NAMALWA (cell line): ENCODE data around the gene PIK3R5.

Source experiments
- DNase-seq: peaks from one replicate; pipeline ENCODE4 v3.0.0-alpha.2; 2015; ENCODE audit warnings: low spot score

Gene PIK3R5

DNA sequence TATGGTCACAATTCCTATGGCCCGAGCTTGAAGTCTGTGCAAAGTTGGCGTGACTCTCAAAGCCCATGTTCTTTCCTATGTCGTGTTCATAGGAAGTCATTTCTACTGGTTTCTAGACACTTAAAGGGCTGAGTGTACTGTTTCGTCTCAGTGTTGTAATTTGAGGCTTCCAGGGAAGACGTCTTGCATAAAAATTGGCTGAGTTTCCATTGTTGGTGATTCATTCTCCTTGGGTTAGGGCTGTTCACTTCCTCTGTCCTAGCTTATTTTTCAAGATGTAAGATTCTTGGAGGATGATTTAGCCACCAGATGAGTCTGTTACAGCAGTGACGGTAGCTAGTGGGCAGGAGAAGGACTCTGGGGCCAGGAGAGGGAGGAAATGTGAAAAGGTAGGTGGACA lies 43.1 kb downstream of the PIK3R5 start:
- no peak for DNase-seq

- DNase-seq = no peak
Measured at GRCh38 chr17:8921147-8921546, 44.4 kb downstream of the PIK3R5 start.

GRCh38 chr17:8918807-8919465 lies 46.6 kb downstream of the PIK3R5 start:
- no peak for DNase-seq

DNA sequence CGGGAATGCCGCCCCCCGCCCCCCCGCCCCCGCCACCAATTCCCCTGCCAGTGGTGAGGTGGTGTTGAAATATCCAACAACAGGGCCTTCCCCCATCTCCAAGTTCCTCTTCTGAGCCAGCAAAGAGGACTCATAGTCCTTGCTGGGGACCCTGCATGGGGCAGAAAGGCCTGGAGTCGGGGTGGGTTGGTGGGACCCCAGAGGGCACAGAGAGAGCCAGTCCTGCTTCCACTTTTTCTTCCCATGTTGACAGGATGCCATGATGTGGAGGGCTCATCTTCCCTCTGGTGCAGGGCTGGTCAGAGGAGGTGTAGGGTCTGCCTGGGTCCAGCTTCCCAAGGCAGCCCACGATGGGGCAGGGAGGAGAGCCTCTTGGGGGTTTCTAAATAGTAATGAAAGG lies 49.0 kb downstream of the PIK3R5 start:
- DNase-seq = no peak

GRCh38 chr17:8914554-8914953 lies 51.0 kb downstream of the PIK3R5 start:
- DNase-seq = no peak

GRCh38 chr17:8913879-8914278 lies 51.6 kb downstream of the PIK3R5 start:
- DNase-seq = no peak

DNA sequence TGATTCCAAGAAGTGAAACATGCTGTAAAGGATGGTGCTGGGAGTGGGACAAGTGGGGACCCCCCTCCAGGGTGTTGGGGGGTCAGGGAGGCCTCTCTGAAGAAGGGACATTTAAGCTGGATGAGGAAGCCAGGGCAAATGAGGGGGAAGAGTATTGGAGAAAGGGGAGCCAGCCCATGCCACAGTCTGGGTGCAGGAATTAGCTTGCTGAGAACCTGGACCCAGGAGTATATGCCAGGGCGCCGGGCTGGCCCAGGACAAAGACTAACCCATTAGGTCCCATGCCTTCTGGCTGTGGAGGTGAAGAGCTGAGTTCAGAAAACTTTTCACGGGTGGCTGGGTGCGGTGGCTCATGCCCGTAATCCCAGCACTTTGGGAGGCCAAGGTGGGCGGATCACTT lies 52.4 kb downstream of the PIK3R5 start:
- no peak for DNase-seq

DNA sequence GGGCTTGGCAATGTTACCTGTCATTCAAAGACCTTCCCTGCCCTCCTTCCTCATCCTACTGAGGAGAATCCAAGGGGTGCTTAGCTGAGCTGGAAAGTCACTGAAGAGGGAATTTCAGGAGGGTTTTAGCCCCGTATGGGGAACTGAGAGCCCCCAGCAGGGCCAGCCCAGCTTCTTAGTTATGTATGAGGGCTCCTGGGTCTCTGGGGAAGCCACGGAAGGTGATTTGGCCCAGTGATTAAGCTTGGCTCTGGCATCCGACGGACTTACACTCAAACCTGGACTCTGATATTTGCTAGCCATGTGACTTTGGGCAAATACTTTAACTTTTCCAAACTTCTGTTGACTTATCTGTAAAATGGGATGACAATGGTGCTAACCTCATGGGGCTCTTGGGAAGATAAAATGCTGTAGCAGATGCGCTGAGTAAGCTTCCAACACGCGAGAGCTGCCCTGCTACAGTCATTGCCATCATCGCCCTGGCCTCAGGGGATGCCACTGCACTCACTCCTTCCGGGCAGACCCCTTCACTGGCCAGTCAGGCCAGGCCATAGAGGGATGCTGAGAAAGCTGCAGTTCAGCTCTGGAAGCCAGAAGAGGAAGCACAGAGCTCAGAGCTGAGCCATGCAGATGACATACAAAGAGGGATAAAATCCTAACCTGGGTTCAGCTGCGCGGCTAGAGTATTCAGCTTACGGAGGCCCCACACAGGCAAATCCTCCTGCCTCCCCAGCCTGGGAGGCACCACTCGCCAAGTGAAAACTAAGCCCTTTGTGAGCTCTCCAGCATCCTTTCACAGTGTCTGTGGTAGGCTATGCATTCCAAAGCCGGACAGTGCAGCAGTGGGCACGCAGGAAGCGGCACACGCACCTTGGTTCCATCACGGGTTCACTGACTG lies 53.2 kb downstream of the PIK3R5 start:
- no peak for DNase-seq

DNA sequence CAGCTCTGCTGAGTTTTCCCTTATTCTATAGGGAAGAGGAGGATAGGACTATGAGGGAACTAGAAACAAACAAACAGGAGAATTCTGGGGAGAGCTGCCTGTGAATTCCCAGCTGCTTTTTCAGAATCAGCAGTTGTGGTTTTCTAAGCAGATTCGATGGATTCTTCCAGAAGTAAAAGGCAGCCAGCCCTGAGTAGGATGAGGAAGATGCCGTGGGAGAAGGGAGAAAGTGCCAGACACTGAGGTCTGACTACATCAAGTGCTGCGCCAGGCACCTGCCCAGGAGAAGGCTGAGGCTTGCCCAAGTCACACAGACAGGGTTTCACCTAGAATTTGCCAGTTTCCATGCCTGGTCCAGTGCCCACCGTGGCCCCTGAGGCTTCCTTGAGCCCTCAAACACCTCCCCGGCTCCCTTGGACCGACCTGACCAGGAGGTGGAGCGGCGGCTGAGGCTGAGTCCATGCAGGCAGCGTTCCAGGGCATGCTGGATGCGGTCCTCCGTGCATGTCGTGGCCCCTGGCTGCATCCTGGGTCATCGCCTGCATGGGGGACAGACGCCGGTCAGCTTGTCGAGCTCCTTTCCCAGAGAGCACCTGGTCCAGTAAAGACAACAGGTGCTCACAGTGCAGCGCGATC lies 54.4 kb downstream of the PIK3R5 start:
- DNase-seq = no peak

DNA sequence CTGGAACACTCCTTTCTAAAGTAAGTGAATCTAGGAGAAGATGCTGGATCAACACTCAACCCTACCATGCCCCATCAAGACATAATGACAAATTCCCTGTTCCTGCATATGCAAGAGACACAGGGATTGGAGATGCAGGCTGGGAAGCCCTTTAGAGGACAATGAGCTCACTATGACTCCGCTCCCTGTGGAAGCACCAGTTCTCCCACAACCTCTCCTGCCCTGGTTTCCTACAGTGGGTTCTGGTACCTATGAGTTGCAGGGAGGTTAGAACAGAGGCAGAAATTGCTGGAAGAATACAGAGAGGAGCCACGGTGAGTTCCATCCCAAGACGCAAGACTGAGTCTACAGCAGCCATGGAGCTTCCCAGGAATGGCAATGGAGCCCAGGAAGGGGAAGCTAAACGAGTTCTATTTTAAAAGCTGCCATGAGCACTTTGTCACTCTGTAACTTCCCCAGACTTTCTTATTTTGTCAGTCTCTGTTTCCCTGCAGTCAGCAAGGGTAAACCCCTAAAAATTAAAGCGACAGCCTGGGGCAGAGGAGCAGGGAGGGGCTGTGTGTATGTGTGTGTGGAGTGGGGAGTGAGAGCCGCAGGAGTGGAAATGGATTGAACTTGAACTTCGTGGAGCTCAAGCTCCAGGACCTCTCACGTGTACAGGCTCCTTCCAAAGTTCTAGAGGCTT lies 55.8 kb downstream of the PIK3R5 start:
- no peak for DNase-seq

DNA sequence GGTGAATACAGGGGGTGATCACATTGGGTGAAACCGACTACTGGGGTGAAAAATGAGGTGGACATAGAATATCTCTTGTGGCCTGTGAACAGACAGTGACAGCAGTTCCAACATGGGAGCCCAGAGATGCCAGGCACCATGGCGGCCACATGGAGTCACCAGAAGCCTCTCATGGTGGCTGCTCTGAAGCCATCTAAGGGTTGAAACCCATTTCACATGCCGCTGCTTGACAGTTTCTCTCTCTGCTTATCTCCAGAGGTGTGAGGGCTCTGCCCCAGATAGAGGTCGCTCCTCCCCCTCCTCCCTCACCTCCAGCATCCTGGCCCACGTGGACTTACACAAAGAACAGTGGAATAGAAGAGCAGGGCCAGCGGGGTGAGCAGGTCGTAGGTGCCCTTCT lies 60.2 kb downstream of the PIK3R5 start:
- DNase-seq = no peak

- no peak for DNase-seq
Measured at GRCh38 chr17:8904686-8905085, 60.8 kb downstream of the PIK3R5 start.

DNA sequence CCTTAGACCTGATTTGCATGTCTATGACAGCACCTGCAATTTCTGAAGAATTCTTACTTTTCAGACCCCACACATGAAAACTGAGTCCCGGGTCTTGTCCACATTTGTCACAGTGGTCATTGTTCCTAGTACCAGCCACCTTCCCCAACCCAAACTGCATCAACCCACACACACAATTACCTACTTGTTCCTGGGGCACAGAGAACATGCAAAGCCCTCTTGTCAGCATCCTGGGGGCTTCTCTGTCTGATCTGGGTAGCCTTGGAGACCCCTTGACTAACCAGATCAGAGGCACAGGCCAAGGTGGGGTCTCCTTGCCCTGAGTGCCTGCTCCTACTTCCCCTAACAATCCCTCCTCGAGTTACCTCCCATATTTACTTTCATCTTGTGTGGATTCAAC lies 61.3 kb downstream of the PIK3R5 start:
- DNase-seq = no peak

GRCh38 chr17:8900626-8901585 lies 64.6 kb downstream of the PIK3R5 start:
- no peak for DNase-seq

DNA sequence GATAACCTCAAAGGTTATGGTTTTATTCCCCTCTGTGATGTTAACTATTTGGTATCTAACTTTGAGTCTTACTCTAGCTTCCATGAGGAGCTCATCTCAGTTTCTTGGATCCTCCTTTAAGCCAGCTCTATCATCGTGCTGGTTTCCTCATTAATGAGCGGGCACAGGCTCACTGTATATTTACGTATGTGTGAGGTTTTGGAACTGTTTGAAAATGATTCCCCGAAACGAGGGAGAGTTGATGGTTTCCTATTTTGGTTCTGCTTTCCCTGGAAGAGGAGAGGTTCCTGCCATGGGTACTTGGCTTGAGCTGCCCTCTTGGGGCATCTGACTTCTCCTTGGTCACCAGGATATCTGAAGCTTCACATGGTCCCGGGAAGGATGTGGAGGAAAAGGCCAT lies 65.3 kb downstream of the PIK3R5 start:
- DNase-seq = no peak

- DNase-seq = no peak
Measured at GRCh38 chr17:8898636-8899035, 66.9 kb downstream of the PIK3R5 start.

DNA sequence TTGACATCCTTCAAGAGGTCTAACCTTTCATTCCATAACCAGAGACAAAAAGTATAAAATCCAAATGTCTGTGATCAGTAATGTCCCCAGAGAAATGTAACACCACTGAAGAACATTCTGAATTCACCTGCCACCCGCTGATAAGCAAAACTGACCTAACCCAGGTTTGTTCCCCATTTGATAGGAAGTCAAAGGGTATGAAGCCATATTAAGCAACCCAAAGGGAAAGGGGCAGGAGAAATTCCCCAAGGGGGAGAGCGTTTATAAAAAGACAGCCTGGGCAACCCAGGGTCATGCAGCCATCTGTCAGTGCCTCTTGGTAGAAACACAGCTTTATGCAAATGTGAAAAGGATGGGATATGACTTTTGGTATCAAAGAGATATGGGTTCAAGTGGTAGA lies 67.4 kb downstream of the PIK3R5 start:
- no peak for DNase-seq

DNA sequence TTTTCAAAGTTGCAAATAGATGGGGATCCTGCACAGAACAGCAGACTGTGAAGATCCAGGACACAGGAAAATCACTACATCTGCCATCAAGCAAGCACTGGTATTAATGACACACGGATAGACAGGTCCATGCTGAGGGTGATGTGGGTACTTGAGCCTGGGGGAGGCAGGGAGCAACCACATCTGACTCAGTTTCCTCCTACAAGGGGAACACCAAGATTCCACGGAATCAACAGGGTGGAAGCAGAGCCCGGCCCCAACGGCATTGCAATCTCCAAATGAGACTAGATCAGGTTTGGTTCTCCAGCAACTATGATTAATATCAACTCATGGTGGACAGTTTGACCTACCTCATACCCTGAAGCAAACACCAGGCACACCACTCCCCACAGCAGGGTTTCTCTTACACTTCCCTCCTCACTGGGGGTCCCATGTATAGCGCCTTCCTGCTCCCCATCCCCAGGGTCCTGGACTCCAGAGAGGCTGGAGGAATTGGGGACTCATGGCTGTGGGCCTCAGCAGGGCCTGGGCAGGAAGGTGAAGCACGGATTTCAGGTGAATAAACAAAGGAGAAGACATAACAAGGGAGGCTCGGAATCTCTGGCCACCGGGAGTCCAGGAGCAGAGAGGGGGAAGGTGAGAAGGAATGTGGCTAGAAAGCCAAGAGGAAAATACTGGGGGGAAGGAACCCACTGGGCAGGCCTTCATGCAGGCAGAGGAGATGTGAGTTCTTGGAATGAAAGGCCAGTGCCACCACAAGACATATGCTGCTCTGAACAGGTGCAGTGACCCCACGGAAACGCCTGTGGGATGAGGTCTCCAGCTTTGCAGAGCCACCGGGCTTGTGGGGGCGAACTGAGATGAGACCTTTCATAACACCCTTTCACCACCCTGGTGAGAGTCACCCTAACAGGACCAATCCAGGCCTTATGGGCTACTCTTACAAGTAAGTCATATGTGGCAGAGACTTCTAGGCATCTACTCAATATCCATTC lies 68.6 kb downstream of the PIK3R5 start:
- DNase-seq = no peak

GRCh38 chr17:8896087-8896486 lies 69.4 kb downstream of the PIK3R5 start:
- DNase-seq = no peak
